Kidney (tissue), 14 donors: ENCODE results near the gene ERO1B. TPM values are rescaled to one million over a fixed set of nuclear protein-coding genes. Genes with fewer than 3 reads are reported as not detected.

Experiments used
- DNase-seq, 5 donors: peaks; one replicate each; pipeline ENCODE4 v3.0.0-alpha.2; 2013 to 2020
- FAIRE-seq: peaks from 2 replicates; lab custom pipeline; 2012; peaks lifted over from hg19 to GRCh38; lab: Jason Lieb, UNC
- H3K27ac ChIP-seq, 2 donors: one replicate each; pipeline ENCODE4 v1.7.0; 2013; ENCODE audit warnings: low read depth in 2 of 2, low read length in 2 of 2, inconsistent platforms in 1 of 2
- H3K27me3 ChIP-seq: one replicate; pipeline ENCODE4 v1.7.1; 2013; ENCODE audit warnings: low read length, inconsistent platforms; ENCODE audit not compliant: control insufficient read depth, insufficient read depth
- H3K36me3 ChIP-seq, 3 donors: one replicate each; pipeline versions ENCODE4 v1.7.0 to v1.7.1; 2013; ENCODE audit warnings: low read length in 3 of 3, control low read depth in 1 of 3, inconsistent platforms in 1 of 3; ENCODE audit not compliant: insufficient read depth in 3 of 3, control insufficient read depth in 2 of 3
- H3K4me1 ChIP-seq, 3 donors: one replicate each; pipeline versions ENCODE4 v1.7.0 to v1.7.1; 2013; ENCODE audit warnings: low read length in 3 of 3, inconsistent platforms in 1 of 3, low read depth in 1 of 3; ENCODE audit not compliant: control insufficient read depth in 2 of 3, insufficient read depth in 2 of 3
- H3K4me3 ChIP-seq, 3 donors: one replicate each; pipeline versions ENCODE4 v1.7.0 to v1.8.1; 2013; ENCODE audit warnings: low read length in 3 of 3, control low read depth in 1 of 3, inconsistent platforms in 1 of 3
- H3K9ac ChIP-seq, 3 donors: one replicate each; pipeline versions ENCODE4 v1.7.0 to v1.7.1; 2013; ENCODE audit warnings: low read length in 3 of 3, control low read depth in 1 of 3, inconsistent platforms in 1 of 3
- H3K9me3 ChIP-seq, 3 donors: one replicate each; pipeline versions ENCODE4 v1.7.0 to v1.7.1; 2013; ENCODE audit warnings: low read length in 3 of 3, control low read depth in 1 of 3, inconsistent platforms in 1 of 3; ENCODE audit not compliant: control insufficient read depth in 2 of 3, insufficient read depth in 1 of 3
- CTCF ChIP-seq: IDR thresholded peaks from 3 replicates; pipeline ENCODE4 v1.5.1; 2012; ENCODE audit warnings: mild to moderate bottlenecking, moderate library complexity, borderline replicate concordance; ENCODE audit not compliant: insufficient read depth; ENCODE audit errors: extremely low read depth
- intact Hi-C: fragments of 100-400 bp; cut with DNase I; formaldehyde crosslinking; loops from one replicate; pipeline ENCODE4 v1.11.1; 2022
- polyA plus RNA-seq: library from polyadenylated mRNA; stranded (reverse); fragments of 350-450 nt; fragmentation: Illumina TruSeq; extraction: RNeasy Lipid Tissue Mini Kit (QIAGEN cat#74804); gene quantifications from one replicate; pipeline ENCODE4 v1.2.3, GENCODE V29; 2014; ENCODE audit warnings: low read depth, low replicate concordance; ENCODE audit not compliant: insufficient read depth
- total RNA-seq: library from RNA; stranded (reverse); fragmentation: NEBNext Ultra II Directional; extraction: Animal tissue kit (Norgen Biotek cat#: 25700); gene quantifications from one replicate; pipeline ENCODE4 v1.2.1, GENCODE V29; 2021
- donor health status: control.
- donor health status: control.
- donor health status: control.
- donor health status: control.
- donor health status: control.
- donor health status: DM: yes; HTN: yes; CAD: no.
- donor health status: Normal renal cell carcinoma (clear cell type).

ERO1B gene
- total and polyA plus RNA-seq, 2 donors from 2014 or later: 5.7 to 9.9 TPM

- Histone ChIP-seq H3K27me3 (no peaks in the 10 kb centered on the region), H3K4me1 (peaks cover 0 to 11% (median 8%) of the 10 kb centered on the region in 3 donors), H3K9me3 (no peaks in the 10 kb centered on the region), H3K4me3 (no peak overlapping the region), H3K36me3 (no peaks in the 10 kb centered on the region), H3K27ac (no peak overlapping the region), H3K9ac (no peak overlapping the region)
- FAIRE-seq (no peak), DNase-seq (no peak)
- TF ChIP-seq CTCF: no peak
- intact Hi-C loops: no loop called here
Observed at GRCh38 chr1:236167154-236167553, 114.6 kb downstream of the ERO1B start.

GRCh38 chr1:236166041-236166440, 115.7 kb downstream of the ERO1B start:
- Histone ChIP-seq H3K27ac (no peak overlapping the region), H3K9me3 (peaks cover 0 to 3% (median 0%) of the 10 kb centered on the region in 3 donors), H3K9ac (no peak overlapping the region), H3K4me1 (peaks cover 0 to 11% (median 8%) of the 10 kb centered on the region in 3 donors), H3K27me3 (no peaks in the 10 kb centered on the region), H3K36me3 (no peaks in the 10 kb centered on the region), H3K4me3 (no peak overlapping the region)
- DNase-seq: no peak
- intact Hi-C loops: no loop called here
- no peak for TF ChIP-seq CTCF
- no peak for FAIRE-seq

Other genes with a start within 250 kb of the ERO1B start
- gene NID1, start 216.9 kb downstream of the ERO1B start, total RNA-seq: 70.1 TPM
- 7.4 TPM for gene NID1, start 216.9 kb downstream of the ERO1B start, polyA plus RNA-seq
- gene GPR137B, start 139.4 kb downstream of the ERO1B start, total RNA-seq: 22.2 TPM
- gene GPR137B, start 139.4 kb downstream of the ERO1B start, polyA plus RNA-seq: 31.4 TPM
- 0.82 TPM for gene EDARADD, start 112.3 kb upstream of the ERO1B start, total RNA-seq
- gene EDARADD, start 112.3 kb upstream of the ERO1B start, polyA plus RNA-seq: 2.2 TPM
- gene LGALS8, start 242.0 kb upstream of the ERO1B start, total RNA-seq: 53.3 TPM
- gene LGALS8, start 242.0 kb upstream of the ERO1B start, polyA plus RNA-seq: 17.6 TPM